Erythroblast (primary cell): ENCODE measurements around the gene CHEK2.

Source experiments
- GATA1 ChIP-seq: IDR thresholded peaks from 2 replicates; pipeline ENCODE4 v1.6.1; 2011; ENCODE audit warnings: low read depth, mild to moderate bottlenecking, control low read depth, low read length, moderate library complexity
- POLR2A ChIP-seq: IDR thresholded peaks from 2 replicates; pipeline ENCODE4 v1.6.1; 2011; ENCODE audit warnings: mild to moderate bottlenecking, low read length

- TF ChIP-seq POLR2A (no peak), GATA1 (no peak)
These were observed 38.2 kb downstream of the CHEK2 start for GRCh38 chr22:28703436-28703835.
